Mesenchymal stem cell (in vitro differentiated cells and primary cell): Measurements from ENCODE around the gene MAMSTR.

ENCODE experiments used
- DNase-seq: peaks from one replicate; pipeline ENCODE4 v3.0.0-alpha.2; 2013
- H2AFZ ChIP-seq: one replicate; pipeline ENCODE4 v1.6.1; 2013; ENCODE audit warnings: low read depth, mild to moderate bottlenecking, control low read depth, inconsistent platforms, low read length, moderate library complexity
- H2AK5ac ChIP-seq: 2 replicates; pipeline ENCODE4 v1.6.1; 2013; ENCODE audit warnings: low read length, moderate library complexity, mild to moderate bottlenecking, inconsistent platforms; ENCODE audit not compliant: severe bottlenecking
- H2BK120ac ChIP-seq: one replicate; pipeline ENCODE4 v1.6.1; 2013; ENCODE audit warnings: low read depth, mild to moderate bottlenecking, inconsistent platforms, low read length, moderate library complexity
- H2BK12ac ChIP-seq, 2 experiments: one replicate each; pipeline ENCODE4 v1.6.1; 2013; ENCODE audit warnings: inconsistent platforms in 2 of 2, low read length in 2 of 2, mild to moderate bottlenecking in 2 of 2, moderate library complexity in 2 of 2, control low read depth in 1 of 2
- H2BK15ac ChIP-seq: one replicate; pipeline ENCODE4 v1.6.1; 2013; ENCODE audit warnings: mild to moderate bottlenecking, low read depth, inconsistent platforms; ENCODE audit not compliant: poor library complexity, severe bottlenecking
- H2BK5ac ChIP-seq: 2 replicates; pipeline ENCODE4 v1.6.1; 2013; ENCODE audit warnings: low read depth, mild to moderate bottlenecking, low read length, control low read depth, inconsistent platforms; ENCODE audit not compliant: poor library complexity, severe bottlenecking
- H3K14ac ChIP-seq, 2 experiments: one replicate each; pipeline ENCODE4 v1.6.1; 2013; ENCODE audit warnings: inconsistent platforms in 2 of 2, low read length in 2 of 2, control low read depth in 1 of 2, mild to moderate bottlenecking in 1 of 2, moderate library complexity in 1 of 2
- H3K18ac ChIP-seq, 2 experiments: one replicate each; pipeline ENCODE4 v1.6.1; 2013; ENCODE audit warnings: inconsistent platforms in 2 of 2, low read length in 2 of 2, control low read depth in 1 of 2, low read depth in 1 of 2, mild to moderate bottlenecking in 1 of 2
- H3K23ac ChIP-seq, 2 experiments: one replicate each; pipeline ENCODE4 v1.6.1; 2013; ENCODE audit warnings: inconsistent platforms in 2 of 2, low read length in 2 of 2, mild to moderate bottlenecking in 2 of 2, moderate library complexity in 2 of 2, control low read depth in 1 of 2
- H3K27ac ChIP-seq: 2 replicates; pipeline ENCODE4 v1.5.1; 2013; ENCODE audit warnings: mild to moderate bottlenecking, moderate library complexity, low read length, control low read depth, inconsistent platforms; ENCODE audit not compliant: poor library complexity, severe bottlenecking
- H3K27me3 ChIP-seq, 2 experiments: 2 replicates each; pipeline versions ENCODE4 v1.6.1 to v1.7.0; 2013; ENCODE audit warnings: low read length in 2 of 2, mild to moderate bottlenecking in 2 of 2, moderate library complexity in 2 of 2, control low read depth in 1 of 2, inconsistent platforms in 1 of 2; ENCODE audit not compliant: control insufficient read depth in 1 of 2, insufficient read depth in 1 of 2
- H3K36me3 ChIP-seq, 2 experiments: 2 replicates each; pipeline versions ENCODE4 v1.6.1 to v1.7.0; 2013; ENCODE audit warnings: low read length in 2 of 2, control low read depth in 1 of 2, inconsistent platforms in 1 of 2, low read depth in 1 of 2, mild to moderate bottlenecking in 1 of 2; ENCODE audit not compliant: insufficient read depth in 2 of 2, control insufficient read depth in 1 of 2
- H3K4ac ChIP-seq, 2 experiments: one replicate each; pipeline ENCODE4 v1.6.1; 2013; ENCODE audit warnings: inconsistent platforms in 2 of 2, low read length in 2 of 2, mild to moderate bottlenecking in 2 of 2, moderate library complexity in 2 of 2, control low read depth in 1 of 2, low read depth in 1 of 2
- H3K4me1 ChIP-seq: 2 replicates; pipeline ENCODE4 v1.6.1; 2013; ENCODE audit warnings: low read depth, low read length, control low read depth; ENCODE audit not compliant: control insufficient read depth, insufficient read depth
- H3K4me2 ChIP-seq: 2 replicates; pipeline ENCODE4 v1.6.1; 2013; ENCODE audit warnings: low read length, mild to moderate bottlenecking, inconsistent platforms; ENCODE audit not compliant: poor library complexity, severe bottlenecking
- H3K4me3 ChIP-seq, 2 experiments: 2 replicates each; pipeline versions ENCODE4 v1.5.1 to v1.7.0; 2013; ENCODE audit warnings: low read length in 2 of 2, mild to moderate bottlenecking in 2 of 2, control low read depth in 1 of 2, low read depth in 1 of 2; ENCODE audit not compliant: insufficient read depth in 1 of 2
- H3K79me1 ChIP-seq: replicated peaks from 2 replicates; pipeline ENCODE4 v1.6.1; 2013; ENCODE audit warnings: mild to moderate bottlenecking, control low read depth, low read length, inconsistent platforms; ENCODE audit not compliant: poor library complexity, severe bottlenecking
- H3K9ac ChIP-seq: 2 replicates; pipeline ENCODE4 v1.7.0; 2013; ENCODE audit warnings: mild to moderate bottlenecking, low read length, moderate library complexity
- H3K9me3 ChIP-seq: 2 replicates; pipeline ENCODE4 v1.7.0; 2013; ENCODE audit warnings: mild to moderate bottlenecking, low read length; ENCODE audit not compliant: control insufficient read depth
- H4K8ac ChIP-seq: one replicate; pipeline ENCODE4 v1.6.1; 2013; ENCODE audit warnings: inconsistent platforms, mild to moderate bottlenecking, low read length, moderate library complexity
- H4K91ac ChIP-seq: one replicate; pipeline ENCODE4 v1.6.1; 2013; ENCODE audit warnings: mild to moderate bottlenecking, low read length, inconsistent platforms
- WGBS: methylation state at CpG from one replicate; pipeline ENCODE4 v1.1.7; 2013; ENCODE audit warnings: mixed read lengths; 5-methylcytosine and 5-hydroxymethylcytosine counted together

Gene MAMSTR

DNA sequence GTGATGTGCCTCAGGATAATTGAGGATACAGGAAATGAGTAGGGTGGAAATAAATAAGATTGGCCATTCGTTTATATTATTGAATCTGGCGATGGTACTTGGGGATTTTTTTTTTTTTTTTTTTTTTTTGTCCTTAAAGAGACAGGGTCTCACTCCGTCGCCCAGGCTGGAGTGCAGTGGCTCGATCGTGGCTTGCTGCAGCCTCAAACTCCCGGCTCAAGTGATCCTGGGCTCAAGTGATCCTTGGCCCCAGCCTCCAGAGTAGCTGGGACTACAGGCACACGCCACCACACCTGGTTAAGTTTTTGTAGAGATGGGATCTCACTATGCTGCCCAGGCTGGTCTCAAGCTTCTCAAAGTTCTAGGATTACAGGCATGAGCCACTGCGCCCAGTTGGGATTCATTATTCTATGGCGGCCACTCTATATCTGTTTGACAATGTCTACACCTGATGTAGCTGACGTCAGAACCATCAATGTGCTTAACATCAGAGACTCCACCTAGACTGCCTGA, 2.7 kb upstream of the MAMSTR start:
- Histone ChIP-seq H3K27me3 (no peaks in the 10 kb centered on the region), H3K23ac (no peak overlapping the region), H3K79me1 (no peaks in the 10 kb centered on the region), H3K4me1 (peaks cover 6% of the 10 kb centered on the region), H3K14ac (no peak overlapping the region), H3K18ac (no peak overlapping the region), H4K8ac (no peak overlapping the region), H2BK15ac (no peak overlapping the region), H2AFZ (no peak overlapping the region), H2BK12ac (no peak overlapping the region), H3K27ac (no peak overlapping the region), H3K9me3 (no peaks in the 10 kb centered on the region), H3K4me3 (no peak overlapping the region), H4K91ac (no peak overlapping the region), H3K4me2 (no peak overlapping the region), H2BK5ac (no peak overlapping the region), H3K36me3 (no peaks in the 10 kb centered on the region), H3K9ac (no peak overlapping the region), H2BK120ac (no peak overlapping the region), H3K4ac (no peak overlapping the region), H2AK5ac (no peak overlapping the region)
- no peak for DNase-seq
- 81% methylated on average over 11 of the region's 11 CpGs for WGBS

DNA sequence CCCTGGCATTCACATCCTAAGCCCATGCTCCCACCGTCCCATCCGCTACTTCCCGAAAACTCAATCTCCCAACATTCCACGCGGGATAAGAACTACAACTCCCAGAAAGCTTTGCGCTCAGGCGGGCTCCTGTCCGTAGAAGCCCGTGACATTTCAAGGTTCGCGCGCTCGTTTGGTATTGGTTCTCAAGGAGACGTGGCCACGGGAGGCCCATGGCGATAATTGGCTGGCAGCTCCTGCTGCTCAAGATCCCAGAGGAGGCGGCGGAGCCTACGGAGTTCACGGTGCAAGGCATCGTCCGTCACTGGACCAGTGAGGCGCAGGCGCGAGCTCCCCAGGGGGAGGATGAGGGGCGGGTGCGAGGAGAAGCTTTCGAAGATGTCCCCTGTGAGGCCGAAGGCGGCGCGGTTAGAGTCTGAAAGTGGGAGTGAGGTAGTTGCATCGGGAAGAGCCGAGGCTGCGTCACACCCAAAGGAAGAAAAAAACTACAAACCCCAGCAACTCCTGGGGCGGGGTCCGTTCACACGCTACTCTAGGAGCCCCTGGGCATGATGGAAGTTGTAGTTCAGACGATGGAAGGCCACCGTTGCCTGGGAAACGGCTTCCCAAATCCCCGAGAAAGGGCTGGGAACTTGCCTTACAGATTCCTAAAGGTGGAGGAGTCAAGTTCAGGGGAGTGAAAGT, 1.2 kb upstream of the MAMSTR start:
- no peak overlapping the region for H3K14ac ChIP-seq
- no peak overlapping the region for H3K23ac ChIP-seq
- peak overlapping the region in 1 of 2 experiments; percentile 21 for H2BK12ac ChIP-seq
- no peaks in the 10 kb centered on the region for H3K79me1 ChIP-seq
- peak overlapping the region; percentile 66 for H2AFZ ChIP-seq
- H2BK15ac ChIP-seq = peak overlapping the region; percentile 60
- no peaks in the 10 kb centered on the region for H3K36me3 ChIP-seq
- peak overlapping the region; percentile 68 to 84 for H3K4me3 ChIP-seq
- peak overlapping the region; percentile 77 for H2BK120ac ChIP-seq
- peak overlapping the region; percentile 89 for H4K91ac ChIP-seq
- H3K18ac ChIP-seq = peak overlapping the region; percentile 47 to 76
- no peak overlapping the region for H2BK5ac ChIP-seq
- WGBS = 1% methylated on average over 32 of the region's 42 CpGs
- H3K4me1 ChIP-seq = peaks cover 13% of the 10 kb centered on the region
- peak overlapping the region; percentile 49 for H3K4me2 ChIP-seq
- peak; percentile 100 for DNase-seq
- peak overlapping the region; percentile 75 for H3K27ac ChIP-seq
- no peaks in the 10 kb centered on the region for H3K27me3 ChIP-seq
- H3K9ac ChIP-seq = peak overlapping the region; percentile 88
- no peaks in the 10 kb centered on the region for H3K9me3 ChIP-seq
- H3K4ac ChIP-seq = peak overlapping the region; percentile 13 to 85
- no peak overlapping the region for H2AK5ac ChIP-seq
- H4K8ac ChIP-seq = peak overlapping the region; percentile 95

DNA sequence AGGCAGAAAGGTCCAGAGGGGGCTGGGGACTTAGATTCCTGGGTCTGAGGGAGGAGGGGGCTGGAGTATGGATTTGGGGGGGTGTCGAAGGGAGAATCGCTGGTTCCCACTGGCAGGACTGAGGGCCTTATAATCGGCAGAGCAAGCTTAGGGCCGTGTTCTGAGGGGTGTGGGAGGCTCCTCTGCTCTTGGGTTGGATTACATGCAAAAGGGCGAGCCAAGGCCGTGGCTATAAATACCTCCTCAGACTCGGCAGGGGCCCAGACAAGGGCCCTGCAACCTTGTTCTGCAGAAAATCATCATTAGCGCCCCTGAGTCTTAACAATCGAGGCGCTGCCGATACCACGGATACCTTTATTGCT, 707 bp upstream of the MAMSTR start:
- Histone ChIP-seq H3K4me1 (peaks cover 14% of the 10 kb centered on the region), H3K4ac (peak overlapping the region; percentile 69 to 85), H2AFZ (peak overlapping the region; percentile 66), H4K8ac (peak overlapping the region; percentile 52), H2BK12ac (peak overlapping the region in 1 of 2 experiments; percentile 50), H3K27ac (no peak overlapping the region), H3K23ac (no peak overlapping the region), H3K9ac (peak overlapping the region; percentile 30), H3K79me1 (peaks cover under 1% of the 10 kb centered on the region), H3K4me3 (peak overlapping the region in 1 of 2 experiments; percentile 84), H3K14ac (no peak overlapping the region), H3K18ac (peak overlapping the region; percentile 47 to 56), H4K91ac (peak overlapping the region; percentile 11), H2BK15ac (no peak overlapping the region), H3K27me3 (no peaks in the 10 kb centered on the region), H2BK5ac (no peak overlapping the region), H2BK120ac (peak overlapping the region; percentile 77), H3K9me3 (no peaks in the 10 kb centered on the region), H3K36me3 (no peaks in the 10 kb centered on the region), H2AK5ac (no peak overlapping the region), H3K4me2 (no peak overlapping the region)
- 44% methylated on average over 12 of the region's 12 CpGs for WGBS
- no peak for DNase-seq

DNA sequence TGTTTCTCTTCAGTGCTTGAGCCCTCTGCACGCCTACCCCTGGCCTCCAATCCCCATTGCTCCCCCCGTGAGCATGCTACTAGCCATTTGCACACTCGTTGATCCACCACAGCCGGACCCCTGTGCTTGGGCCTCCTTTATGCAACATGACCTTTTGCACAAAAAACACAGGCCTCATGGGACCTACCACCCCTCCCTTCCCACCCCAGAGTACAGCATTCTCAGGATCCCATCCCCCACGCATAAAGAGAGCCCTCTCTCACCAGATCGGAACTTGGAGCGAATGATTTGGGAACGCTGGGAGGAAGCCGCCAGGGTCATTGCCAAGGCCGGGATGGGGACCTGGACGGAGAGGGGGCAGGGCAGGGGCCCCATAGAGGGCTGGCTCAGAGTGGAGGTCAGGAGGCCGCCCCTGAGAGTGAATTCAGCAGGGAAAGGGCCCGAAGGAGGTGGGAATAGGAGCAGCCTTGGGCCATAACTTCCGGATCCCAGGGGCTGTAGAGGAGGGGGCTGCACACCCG, 754 bp downstream of the MAMSTR start:
- Histone ChIP-seq H3K9me3 (no peaks in the 10 kb centered on the region), H3K79me1 (peaks cover 8% of the 10 kb centered on the region), H3K14ac (no peak overlapping the region), H3K4me3 (no peak overlapping the region), H3K4me1 (peaks cover 22% of the 10 kb centered on the region), H3K4ac (no peak overlapping the region), H2BK120ac (no peak overlapping the region), H2BK15ac (no peak overlapping the region), H3K9ac (no peak overlapping the region), H4K91ac (no peak overlapping the region), H3K36me3 (no peaks in the 10 kb centered on the region), H3K23ac (no peak overlapping the region), H2AK5ac (no peak overlapping the region), H2AFZ (no peak overlapping the region), H3K18ac (no peak overlapping the region), H3K27ac (no peak overlapping the region), H3K4me2 (no peak overlapping the region), H2BK12ac (peak overlapping the region in 1 of 2 experiments; percentile 70), H2BK5ac (no peak overlapping the region), H4K8ac (no peak overlapping the region), H3K27me3 (no peaks in the 10 kb centered on the region)
- WGBS = 71% methylated on average over 15 of the region's 15 CpGs
- DNase-seq = no peak
